GM10266 (cell line): ENCODE results near the gene TELO2.

Experiments used
- DNase-seq: peaks from one replicate; pipeline ENCODE4 v3.0.0; 2012; ENCODE audit errors: extremely low spot score
- TF ChIP-seq, protein P1 (sequence below): IDR thresholded peaks from 2 replicates; pipeline ENCODE4 v1.5.1; 2012; ENCODE audit warnings: mild to moderate bottlenecking, low read depth; ENCODE audit not compliant: control insufficient read depth, insufficient read depth; ENCODE audit errors: missing control alignments

Gene TELO2

DNA sequence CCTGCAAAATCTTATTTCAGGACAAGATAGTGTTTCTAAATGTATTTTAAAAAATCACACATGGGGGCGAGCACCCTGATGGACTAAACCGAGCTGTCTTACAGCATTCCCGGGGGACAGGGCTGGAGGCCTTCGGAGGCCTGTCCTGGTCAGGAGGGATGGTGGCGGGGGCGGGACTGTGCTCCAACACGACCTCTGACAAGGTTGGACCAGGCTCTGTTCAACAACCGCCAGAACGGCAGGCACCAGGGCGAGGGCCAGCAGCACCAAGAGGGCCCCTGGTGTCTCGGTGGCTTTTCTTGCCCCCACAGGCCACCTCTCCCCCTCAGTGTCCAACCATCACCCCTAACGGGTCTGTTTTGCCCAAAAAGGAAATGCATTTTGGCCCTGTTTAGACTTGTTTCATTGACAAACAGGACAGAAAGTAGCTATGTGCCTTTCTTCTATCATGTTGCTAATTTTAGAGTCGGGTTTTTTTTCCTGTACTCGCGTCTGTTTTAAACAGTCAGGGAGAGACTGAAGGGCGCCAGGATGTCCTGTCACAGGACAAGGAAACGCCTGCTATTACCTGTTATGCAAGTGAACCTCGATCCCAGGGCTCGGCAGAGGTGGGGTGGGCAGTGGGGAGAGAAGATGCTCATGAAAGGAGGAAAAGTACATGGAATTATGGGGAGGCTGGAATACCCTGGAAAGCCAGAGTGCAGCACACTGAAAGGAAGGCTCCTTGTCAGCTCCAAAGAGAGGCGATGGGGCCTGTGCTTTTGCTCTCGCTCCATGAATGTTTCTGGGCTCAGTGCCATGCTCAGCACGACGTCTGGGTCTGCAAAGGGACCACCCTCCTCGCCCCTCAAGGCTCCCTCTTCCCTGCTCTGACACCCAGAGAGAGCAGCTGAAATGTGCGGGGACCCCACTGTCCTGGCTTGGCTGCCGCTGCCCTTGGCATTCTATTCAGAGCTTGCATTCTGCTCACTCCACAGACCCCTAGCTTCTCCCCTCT lies 52.2 kb downstream of the TELO2 start:
- DNase-seq, result peak; percentile 39
- TF ChIP-seq, protein P1, sequence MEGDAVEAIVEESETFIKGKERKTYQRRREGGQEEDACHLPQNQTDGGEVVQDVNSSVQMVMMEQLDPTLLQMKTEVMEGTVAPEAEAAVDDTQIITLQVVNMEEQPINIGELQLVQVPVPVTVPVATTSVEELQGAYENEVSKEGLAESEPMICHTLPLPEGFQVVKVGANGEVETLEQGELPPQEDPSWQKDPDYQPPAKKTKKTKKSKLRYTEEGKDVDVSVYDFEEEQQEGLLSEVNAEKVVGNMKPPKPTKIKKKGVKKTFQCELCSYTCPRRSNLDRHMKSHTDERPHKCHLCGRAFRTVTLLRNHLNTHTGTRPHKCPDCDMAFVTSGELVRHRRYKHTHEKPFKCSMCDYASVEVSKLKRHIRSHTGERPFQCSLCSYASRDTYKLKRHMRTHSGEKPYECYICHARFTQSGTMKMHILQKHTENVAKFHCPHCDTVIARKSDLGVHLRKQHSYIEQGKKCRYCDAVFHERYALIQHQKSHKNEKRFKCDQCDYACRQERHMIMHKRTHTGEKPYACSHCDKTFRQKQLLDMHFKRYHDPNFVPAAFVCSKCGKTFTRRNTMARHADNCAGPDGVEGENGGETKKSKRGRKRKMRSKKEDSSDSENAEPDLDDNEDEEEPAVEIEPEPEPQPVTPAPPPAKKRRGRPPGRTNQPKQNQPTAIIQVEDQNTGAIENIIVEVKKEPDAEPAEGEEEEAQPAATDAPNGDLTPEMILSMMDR, result no peak

DNA sequence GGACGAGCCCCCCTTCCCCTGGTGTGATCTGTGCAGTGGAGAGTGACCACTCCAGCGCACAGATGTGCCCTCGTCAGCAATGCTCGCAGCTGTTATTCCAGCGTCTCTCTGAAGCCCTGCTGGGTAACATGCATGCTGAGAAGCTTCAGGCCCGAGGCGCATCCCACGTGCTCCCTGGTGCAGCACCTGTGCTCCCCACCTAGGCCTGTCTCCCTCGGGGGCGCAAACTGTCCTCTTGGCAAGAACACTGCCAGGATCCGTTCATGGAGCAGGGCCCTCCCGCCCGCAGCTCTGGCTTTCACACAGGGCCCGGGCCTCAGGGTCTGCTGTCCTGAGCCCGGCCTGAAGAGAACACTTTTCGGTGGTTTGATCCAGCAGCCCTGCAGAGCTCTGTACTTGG lies 53.3 kb downstream of the TELO2 start:
- TF ChIP-seq, protein P1, result no peak
- DNase-seq, result no peak

DNA sequence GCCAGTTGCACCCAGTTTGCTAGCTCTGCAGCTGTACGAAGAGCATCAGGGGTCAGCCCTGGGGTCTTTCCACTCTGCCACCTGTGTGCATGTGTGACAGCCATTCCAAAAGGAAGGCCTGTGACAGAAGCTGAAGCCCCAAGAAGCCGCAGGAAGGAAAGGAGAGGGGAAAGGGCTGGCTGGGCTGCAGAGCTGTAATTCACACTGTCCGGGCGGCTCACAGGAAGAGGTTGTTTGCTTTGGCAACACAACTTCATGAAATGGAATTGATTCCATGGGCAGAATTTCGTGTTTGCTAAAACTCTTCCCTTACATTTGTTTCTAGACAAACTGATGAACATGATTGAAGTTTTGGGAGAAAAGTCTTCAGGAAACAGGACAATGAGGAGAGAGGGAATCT lies 55.1 kb downstream of the TELO2 start:
- DNase-seq, result no peak
- TF ChIP-seq, protein P1, result no peak

DNA sequence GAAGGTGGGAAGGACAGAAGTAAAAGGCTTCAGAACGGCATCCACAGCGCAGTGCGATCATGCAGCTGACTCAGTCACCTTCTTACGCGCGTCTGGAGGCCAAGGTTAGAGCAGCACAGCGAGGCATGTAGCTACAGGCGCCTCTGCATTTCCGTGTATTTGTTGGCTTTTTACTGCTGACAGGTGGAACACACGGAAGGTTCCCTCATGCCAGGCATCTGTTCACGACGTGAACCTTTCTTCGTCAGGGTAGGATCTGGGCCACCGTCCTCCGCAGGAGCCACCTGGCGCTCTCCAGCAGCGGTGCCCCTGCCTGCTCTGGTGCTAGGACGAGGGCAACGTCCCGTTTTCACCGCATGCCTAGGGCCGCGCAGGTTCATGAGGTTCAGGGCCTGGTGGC lies 55.6 kb downstream of the TELO2 start:
- TF ChIP-seq, protein P1, result no peak
- no peak for DNase-seq

DNA sequence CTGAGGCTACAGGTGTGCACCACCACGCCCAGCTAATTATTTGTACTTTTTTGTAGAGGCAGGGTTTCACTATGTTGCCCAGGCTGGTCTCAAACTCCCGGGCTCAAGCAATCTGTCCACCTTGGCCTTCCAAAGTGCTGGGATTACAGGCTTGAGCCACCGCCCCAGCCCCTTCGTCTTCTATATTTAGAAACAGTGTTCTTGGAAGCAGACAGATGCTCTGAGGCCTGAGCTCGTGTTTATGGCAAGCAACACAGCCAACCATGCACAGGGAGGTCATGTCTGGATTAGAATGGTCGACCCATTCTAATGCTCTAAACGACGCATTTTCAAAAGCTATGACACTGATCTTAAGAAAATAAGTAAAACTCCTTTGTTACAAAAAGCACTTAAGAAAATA lies 56.9 kb downstream of the TELO2 start:
- TF ChIP-seq, protein P1, result no peak
- DNase-seq, result no peak

DNA sequence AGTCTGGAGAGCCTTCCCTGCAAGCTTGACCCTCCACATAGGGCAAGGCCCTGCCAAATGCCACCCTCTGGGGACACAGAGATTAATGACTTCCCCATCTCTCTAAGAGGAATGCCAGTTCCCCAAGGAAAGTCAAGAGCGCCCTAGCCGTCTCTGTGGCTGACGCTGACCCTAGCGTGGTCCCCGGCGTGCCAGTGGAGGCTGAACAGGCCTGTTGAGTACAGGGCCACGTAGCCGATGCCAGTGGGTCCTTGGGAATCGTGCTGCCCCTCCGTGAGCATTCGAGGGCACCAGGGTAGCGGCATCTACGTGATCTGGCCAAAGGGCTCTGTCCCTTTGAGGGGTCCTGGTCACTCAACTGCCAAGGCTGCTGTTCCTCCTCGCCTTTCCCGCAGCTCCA lies 57.5 kb downstream of the TELO2 start:
- no peak for DNase-seq
- TF ChIP-seq, protein P1, result no peak

DNA sequence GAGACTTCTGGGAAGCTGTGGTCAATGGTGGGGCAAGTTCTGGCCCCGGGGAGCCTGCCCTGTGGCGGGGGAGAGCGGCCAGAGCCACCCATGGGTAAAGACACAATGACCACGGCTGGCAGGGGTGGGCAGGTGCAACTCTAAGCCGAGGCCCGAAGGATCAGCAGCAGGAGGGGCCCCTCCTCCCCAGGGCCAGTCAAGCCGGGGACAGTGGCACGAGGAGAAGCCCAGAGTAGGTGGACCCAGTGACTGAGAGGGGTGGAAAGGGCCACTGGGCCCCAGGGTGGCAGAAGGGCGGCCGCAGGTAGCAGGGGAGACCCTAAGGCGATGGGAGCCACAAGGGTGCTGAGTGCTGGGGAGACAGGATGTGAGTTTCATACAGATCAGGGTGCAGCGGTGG lies 58.0 kb downstream of the TELO2 start:
- TF ChIP-seq, protein P1, result no peak
- no peak for DNase-seq
